MM.1S (cell line): ENCODE data around the gene SRPK3.

Source experiments
- DNase-seq: peaks from one replicate; pipeline ENCODE4 v3.0.0-alpha.2; 2015
- H2AFZ ChIP-seq: fragments of 300-600 bp; sonication (generic); 2 replicates; pipeline ENCODE4 v1.6.0; 2016; ENCODE audit warnings: antibody characterized with exemption, low read length
- H3F3A ChIP-seq: fragments of 300-600 bp; sonication (generic); 2 replicates; pipeline ENCODE4 v1.6.1; 2016; ENCODE audit warnings: mild to moderate bottlenecking, antibody characterized with exemption, low read length, moderate library complexity, mixed read lengths; ENCODE audit not compliant: insufficient read depth
- H3K27ac ChIP-seq: fragments of 300-600 bp; sonication (generic); 2 replicates; pipeline ENCODE4 v1.5.1; 2016; ENCODE audit warnings: mild to moderate bottlenecking, low read length
- H3K27me3 ChIP-seq: fragments of 300-600 bp; sonication (generic); replicated peaks from 2 replicates; pipeline ENCODE4 v1.6.0; 2016; ENCODE audit warnings: low read length; ENCODE audit not compliant: insufficient read depth
- H3K36me3 ChIP-seq: fragments of 300-600 bp; sonication (generic); replicated peaks from 2 replicates; pipeline ENCODE4 v1.6.1; 2016; ENCODE audit warnings: mild to moderate bottlenecking, low read length, mixed read lengths; ENCODE audit not compliant: insufficient read depth
- H3K4me1 ChIP-seq: fragments of 300-600 bp; sonication (generic); 2 replicates; pipeline ENCODE4 v1.6.1; 2016; ENCODE audit warnings: low read length, mixed read lengths
- H3K4me2 ChIP-seq: fragments of 300-600 bp; sonication (generic); 2 replicates; pipeline ENCODE4 v1.6.0; 2016; ENCODE audit warnings: low read depth, low read length
- H3K4me3 ChIP-seq: fragments of 300-600 bp; sonication (generic); 2 replicates; pipeline ENCODE4 v1.5.1; 2016; ENCODE audit warnings: low read length, mixed read lengths
- H3K79me2 ChIP-seq: fragments of 300-600 bp; sonication (generic); 2 replicates; pipeline ENCODE4 v1.6.1; 2016; ENCODE audit warnings: mixed run types, low read length, mixed read lengths
- H3K9ac ChIP-seq: fragments of 300-600 bp; sonication (generic); 2 replicates; pipeline ENCODE4 v1.6.1; 2016; ENCODE audit warnings: low read length, mixed read lengths
- H3K9me2 ChIP-seq: fragments of 300-600 bp; sonication (generic); replicated peaks from 2 replicates; pipeline ENCODE4 v1.6.1; 2016; ENCODE audit warnings: mild to moderate bottlenecking, low read length, mixed read lengths; ENCODE audit not compliant: insufficient read depth
- H3K9me3 ChIP-seq: fragments of 300-600 bp; sonication (generic); replicated peaks from 2 replicates; pipeline ENCODE4 v1.6.1; 2016; ENCODE audit warnings: mild to moderate bottlenecking, low read length, mixed read lengths; ENCODE audit not compliant: insufficient read depth
- H4K20me1 ChIP-seq: fragments of 300-600 bp; sonication (generic); 2 replicates; pipeline ENCODE4 v1.6.1; 2016; ENCODE audit warnings: mild to moderate bottlenecking, low read length, moderate library complexity, mixed read lengths; ENCODE audit not compliant: insufficient read depth
- CTCF ChIP-seq: fragments of 300-600 bp; sonication (generic); IDR thresholded peaks from 2 replicates; pipeline ENCODE4 v1.5.1; 2016; ENCODE audit warnings: antibody characterized with exemption, low read length, mixed read lengths
- EZH2 ChIP-seq: fragments of 300-600 bp; sonication (generic); optimal IDR thresholded peaks from 2 replicates; pipeline ENCODE3; 2017; ENCODE audit warnings: low read depth, mild to moderate bottlenecking, antibody characterized with exemption, low read length, mixed read lengths
- EZH2phosphoT487 ChIP-seq: fragments of 300-600 bp; sonication (generic); IDR thresholded peaks from 2 replicates; pipeline ENCODE4 v1.6.1; 2018; ENCODE audit warnings: antibody characterized with exemption, low read length

Gene SRPK3

DNA sequence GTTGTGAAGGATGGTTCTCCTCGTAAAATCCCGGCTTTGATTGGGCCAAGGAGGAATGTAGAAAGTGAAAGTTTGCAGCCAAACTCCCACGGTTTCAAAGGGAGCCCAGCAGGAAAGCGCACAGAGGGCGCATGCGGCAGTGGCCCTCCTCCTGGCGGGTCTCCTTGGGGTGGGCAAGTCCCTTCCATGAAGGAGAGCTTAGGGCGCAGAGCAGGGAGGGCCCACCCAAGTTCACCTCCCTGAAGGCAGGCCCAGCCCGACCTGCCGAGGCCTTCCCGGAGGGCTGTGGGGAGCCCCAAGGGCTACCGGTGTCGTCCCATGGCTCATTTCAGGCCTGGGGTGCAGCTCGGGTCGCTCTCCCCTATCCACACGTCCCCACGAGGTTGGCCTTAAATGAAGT is 47.5 kb downstream of the SRPK3 start:
- no peak overlapping the region for H3K4me3 ChIP-seq
- TF ChIP-seq EZH2phosphoT487 (no peak), CTCF (no peak), EZH2 (no peak)
- no peaks in the 10 kb centered on the region for H3F3A ChIP-seq
- H3K9me2 ChIP-seq: no peaks in the 10 kb centered on the region
- no peaks in the 10 kb centered on the region for H3K79me2 ChIP-seq
- peaks cover 75% of the 10 kb centered on the region for H3K27me3 ChIP-seq
- DNase-seq: no peak
- H3K9ac ChIP-seq: no peak overlapping the region
- H3K36me3 ChIP-seq: no peaks in the 10 kb centered on the region
- H3K4me1 ChIP-seq: no peaks in the 10 kb centered on the region
- H3K4me2 ChIP-seq: no peak overlapping the region
- no peak overlapping the region for H2AFZ ChIP-seq
- no peaks in the 10 kb centered on the region for H4K20me1 ChIP-seq
- H3K9me3 ChIP-seq: no peaks in the 10 kb centered on the region
- H3K27ac ChIP-seq: no peak overlapping the region

DNA sequence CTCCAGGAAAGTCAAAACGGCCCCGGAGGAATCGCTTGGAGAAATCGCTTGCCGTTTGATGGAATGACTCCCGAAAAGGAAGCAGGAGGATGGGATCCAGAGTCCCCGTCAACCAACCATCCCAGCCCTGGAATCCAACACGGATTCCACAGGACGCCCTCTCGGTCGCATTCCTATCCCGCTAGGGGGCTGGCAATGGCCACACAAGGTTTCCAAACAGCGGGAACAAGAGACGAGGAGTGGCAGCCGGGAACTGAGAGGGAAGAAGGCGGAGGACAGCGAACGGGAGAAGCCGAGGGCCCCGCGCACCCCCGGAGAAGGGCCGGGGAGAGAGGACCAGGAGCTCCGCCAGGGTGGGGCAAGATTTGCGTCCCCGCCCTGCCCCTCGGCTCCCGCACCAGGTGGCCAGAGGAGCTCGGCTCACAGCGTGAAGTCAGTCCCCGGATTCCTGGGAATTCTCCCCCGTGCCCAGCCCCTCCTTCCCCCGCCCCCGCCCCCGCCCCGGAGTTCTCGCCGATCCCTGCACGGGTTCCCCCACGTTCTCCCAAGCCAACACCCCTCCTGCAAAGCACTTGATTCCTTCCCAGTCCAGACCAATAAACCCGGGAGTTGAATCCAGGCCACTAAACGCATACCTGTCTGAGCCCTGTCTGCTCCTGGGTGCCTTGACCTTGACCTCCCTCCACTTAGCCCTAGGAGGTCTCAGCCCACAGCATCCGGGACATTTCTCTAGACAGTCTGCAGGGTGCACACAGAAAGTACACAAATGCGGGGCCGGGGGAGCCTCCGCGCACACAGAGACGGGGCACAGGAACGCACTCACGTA is 48.1 kb downstream of the SRPK3 start:
- H3K9ac ChIP-seq: no peak overlapping the region

GRCh38 chrX:153829549-153829798 is 48.6 kb downstream of the SRPK3 start:
- Histone ChIP-seq H3F3A (no peaks in the 10 kb centered on the region), H3K4me1 (no peaks in the 10 kb centered on the region), H4K20me1 (no peaks in the 10 kb centered on the region), H3K79me2 (no peaks in the 10 kb centered on the region), H3K27me3 (peaks cover 73% of the 10 kb centered on the region), H3K9me3 (no peaks in the 10 kb centered on the region), H2AFZ (no peak overlapping the region), H3K9me2 (no peaks in the 10 kb centered on the region), H3K27ac (no peak overlapping the region), H3K9ac (no peak overlapping the region), H3K4me3 (no peak overlapping the region), H3K4me2 (no peak overlapping the region), H3K36me3 (no peaks in the 10 kb centered on the region)
- no peak for DNase-seq
- TF ChIP-seq EZH2 (no peak), EZH2phosphoT487 (no peak), CTCF (no peak)

More for the DNA sequence above, 48.1 kb downstream of the SRPK3 start:
- H3K9me3 ChIP-seq: no peaks in the 10 kb centered on the region
- H3K79me2 ChIP-seq: no peaks in the 10 kb centered on the region
- H3K27me3 ChIP-seq: peaks cover 75% of the 10 kb centered on the region
- TF ChIP-seq CTCF: no peak
- no peak for TF ChIP-seq EZH2
- no peak for TF ChIP-seq EZH2phosphoT487
- no peak overlapping the region for H3K27ac ChIP-seq
- no peak overlapping the region for H3K4me3 ChIP-seq
- no peak overlapping the region for H2AFZ ChIP-seq
- H4K20me1 ChIP-seq: no peaks in the 10 kb centered on the region
- no peaks in the 10 kb centered on the region for H3F3A ChIP-seq
- no peaks in the 10 kb centered on the region for H3K4me1 ChIP-seq
- no peak overlapping the region for H3K4me2 ChIP-seq
- H3K36me3 ChIP-seq: no peaks in the 10 kb centered on the region
- no peak for DNase-seq
- H3K9me2 ChIP-seq: no peaks in the 10 kb centered on the region
